KBM-7 (cell line): ENCODE results near the gene GABRB3.

Source experiments
- DNase-seq: peaks from one replicate; pipeline ENCODE4 v3.0.0-alpha.2; 2015
- in situ Hi-C: fragments of 300-500 bp; cut with MboI; formaldehyde crosslinking; loops from 2 replicates; pipeline ENCODE4 v1.14.3; 2020; ENCODE audit warnings: low sequenced_read_pairs, low pct_unique_long_range_greater_than_20kb, mixed read lengths

Gene GABRB3

GRCh38 chr15:26772154-26773066, at the start of gene GABRB3:
GABRB3 (minus strand) TSS chr15:26773066.
- no peak for DNase-seq
- in situ Hi-C loops: no loop called here

- no peak for DNase-seq
- in situ Hi-C loops: no loop called here
Observed at GRCh38 chr15:26807517-26808427, 34.9 kb upstream of the GABRB3 start.

GRCh38 chr15:26806574-26806973, 33.7 kb upstream of the GABRB3 start:
- in situ Hi-C loops: no loop called here

GRCh38 chr15:26806151-26806550, 33.3 kb upstream of the GABRB3 start:
- in situ Hi-C loops: no loop called here
- DNase-seq: no peak

More at GRCh38 chr15:26806574-26806973, 33.7 kb upstream of the GABRB3 start:
- no peak for DNase-seq

- no peak for DNase-seq
- in situ Hi-C loops: no loop called here
Observed at GRCh38 chr15:26805470-26805869, 32.6 kb upstream of the GABRB3 start.

- DNase-seq: no peak
- in situ Hi-C loops: no loop called here
Observed at GRCh38 chr15:26804063-26804804, 31.4 kb upstream of the GABRB3 start.

- no peak for DNase-seq
- in situ Hi-C loops: no loop called here
Observed at GRCh38 chr15:26790118-26790517, 17.3 kb upstream of the GABRB3 start.

- in situ Hi-C loops: no loop called here
- DNase-seq: no peak
Observed at GRCh38 chr15:26781816-26782215, 8.9 kb upstream of the GABRB3 start.

- DNase-seq: no peak
- in situ Hi-C loops: no loop called here
Observed at GRCh38 chr15:26773917-26774316, 1.1 kb upstream of the GABRB3 start.

GRCh38 chr15:26773067-26773877, 406 bp upstream of the GABRB3 start:
- DNase-seq: no peak
- in situ Hi-C loops: no loop called here

- no peak for DNase-seq
Observed at GRCh38 chr15:26771578-26772153, 1.2 kb downstream of the GABRB3 start.

GRCh38 chr15:26771168-26771567, 1.7 kb downstream of the GABRB3 start:
- DNase-seq: no peak
- in situ Hi-C loops: no loop called here

More at GRCh38 chr15:26771578-26772153, 1.2 kb downstream of the GABRB3 start:
- in situ Hi-C loops: no loop called here

GRCh38 chr15:26767169-26767670, 5.6 kb downstream of the GABRB3 start:
- in situ Hi-C loops: no loop called here
- DNase-seq: no peak

GRCh38 chr15:26766262-26766661, 6.6 kb downstream of the GABRB3 start:
- no peak for DNase-seq
- in situ Hi-C loops: no loop called here

GRCh38 chr15:26759986-26760385, 12.9 kb downstream of the GABRB3 start:
- DNase-seq: no peak
- in situ Hi-C loops: no loop called here

- in situ Hi-C loops: no loop called here
Observed at GRCh38 chr15:26758079-26758478, 14.8 kb downstream of the GABRB3 start.

GRCh38 chr15:26757141-26757540, 15.7 kb downstream of the GABRB3 start:
- in situ Hi-C loops: no loop called here
- no peak for DNase-seq

More at GRCh38 chr15:26758079-26758478, 14.8 kb downstream of the GABRB3 start:
- no peak for DNase-seq

- no peak for DNase-seq
Observed at GRCh38 chr15:26744894-26745293, 28.0 kb downstream of the GABRB3 start.

More at GRCh38 chr15:26744894-26745293, 28.0 kb downstream of the GABRB3 start:
- in situ Hi-C loops: no loop called here
